ENCODE measurements around the gene GNAS-AS1.

Gene GNAS-AS1

GRCh38 chr20:58895448-58896180, 44.9 kb upstream of the GNAS-AS1 start:
- Histone ChIP-seq H3K27ac (replicated peaks) (no peak overlapping the region), H3K27me3 (ENCODE audit: insufficient read depth, poor library complexity, severe bottlenecking) (no peaks in the 10 kb centered on the region), H3K4me3 (replicated peaks; ENCODE audit: insufficient read depth, low read length) (no peak overlapping the region)
- no peak for DNase-seq (ENCODE audit: low read depth in 1 of 2, low spot score in 1 of 2)
- TF ChIP-seq, protein P1, sequence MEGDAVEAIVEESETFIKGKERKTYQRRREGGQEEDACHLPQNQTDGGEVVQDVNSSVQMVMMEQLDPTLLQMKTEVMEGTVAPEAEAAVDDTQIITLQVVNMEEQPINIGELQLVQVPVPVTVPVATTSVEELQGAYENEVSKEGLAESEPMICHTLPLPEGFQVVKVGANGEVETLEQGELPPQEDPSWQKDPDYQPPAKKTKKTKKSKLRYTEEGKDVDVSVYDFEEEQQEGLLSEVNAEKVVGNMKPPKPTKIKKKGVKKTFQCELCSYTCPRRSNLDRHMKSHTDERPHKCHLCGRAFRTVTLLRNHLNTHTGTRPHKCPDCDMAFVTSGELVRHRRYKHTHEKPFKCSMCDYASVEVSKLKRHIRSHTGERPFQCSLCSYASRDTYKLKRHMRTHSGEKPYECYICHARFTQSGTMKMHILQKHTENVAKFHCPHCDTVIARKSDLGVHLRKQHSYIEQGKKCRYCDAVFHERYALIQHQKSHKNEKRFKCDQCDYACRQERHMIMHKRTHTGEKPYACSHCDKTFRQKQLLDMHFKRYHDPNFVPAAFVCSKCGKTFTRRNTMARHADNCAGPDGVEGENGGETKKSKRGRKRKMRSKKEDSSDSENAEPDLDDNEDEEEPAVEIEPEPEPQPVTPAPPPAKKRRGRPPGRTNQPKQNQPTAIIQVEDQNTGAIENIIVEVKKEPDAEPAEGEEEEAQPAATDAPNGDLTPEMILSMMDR (IDR thresholded peaks at IDR 0.05; ENCODE audit: insufficient read depth, low read length): no peak
- TF ChIP-seq SPI1 (IDR thresholded peaks at IDR 0.05; ENCODE audit: borderline replicate concordance, low read depth) (no peak), GABPA (IDR thresholded peaks at IDR 0.05; ENCODE audit: low read depth) (no peak), POLR2AphosphoS5 (IDR thresholded peaks at IDR 0.05; ENCODE audit: low read depth) (no peak)
- TF ChIP-seq, protein P2, sequence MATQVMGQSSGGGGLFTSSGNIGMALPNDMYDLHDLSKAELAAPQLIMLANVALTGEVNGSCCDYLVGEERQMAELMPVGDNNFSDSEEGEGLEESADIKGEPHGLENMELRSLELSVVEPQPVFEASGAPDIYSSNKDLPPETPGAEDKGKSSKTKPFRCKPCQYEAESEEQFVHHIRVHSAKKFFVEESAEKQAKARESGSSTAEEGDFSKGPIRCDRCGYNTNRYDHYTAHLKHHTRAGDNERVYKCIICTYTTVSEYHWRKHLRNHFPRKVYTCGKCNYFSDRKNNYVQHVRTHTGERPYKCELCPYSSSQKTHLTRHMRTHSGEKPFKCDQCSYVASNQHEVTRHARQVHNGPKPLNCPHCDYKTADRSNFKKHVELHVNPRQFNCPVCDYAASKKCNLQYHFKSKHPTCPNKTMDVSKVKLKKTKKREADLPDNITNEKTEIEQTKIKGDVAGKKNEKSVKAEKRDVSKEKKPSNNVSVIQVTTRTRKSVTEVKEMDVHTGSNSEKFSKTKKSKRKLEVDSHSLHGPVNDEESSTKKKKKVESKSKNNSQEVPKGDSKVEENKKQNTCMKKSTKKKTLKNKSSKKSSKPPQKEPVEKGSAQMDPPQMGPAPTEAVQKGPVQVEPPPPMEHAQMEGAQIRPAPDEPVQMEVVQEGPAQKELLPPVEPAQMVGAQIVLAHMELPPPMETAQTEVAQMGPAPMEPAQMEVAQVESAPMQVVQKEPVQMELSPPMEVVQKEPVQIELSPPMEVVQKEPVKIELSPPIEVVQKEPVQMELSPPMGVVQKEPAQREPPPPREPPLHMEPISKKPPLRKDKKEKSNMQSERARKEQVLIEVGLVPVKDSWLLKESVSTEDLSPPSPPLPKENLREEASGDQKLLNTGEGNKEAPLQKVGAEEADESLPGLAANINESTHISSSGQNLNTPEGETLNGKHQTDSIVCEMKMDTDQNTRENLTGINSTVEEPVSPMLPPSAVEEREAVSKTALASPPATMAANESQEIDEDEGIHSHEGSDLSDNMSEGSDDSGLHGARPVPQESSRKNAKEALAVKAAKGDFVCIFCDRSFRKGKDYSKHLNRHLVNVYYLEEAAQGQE (IDR thresholded peaks at IDR 0.05; ENCODE audit: insufficient replicate concordance, low read depth): no peak

- Histone ChIP-seq H3K27ac (replicated peaks) (no peak overlapping the region), H3K27me3 (ENCODE audit: insufficient read depth, poor library complexity, severe bottlenecking) (no peaks in the 10 kb centered on the region), H3K4me3 (replicated peaks; ENCODE audit: insufficient read depth, low read length) (no peak overlapping the region)
- no peak for DNase-seq (ENCODE audit: low read depth in 1 of 2, low spot score in 1 of 2)
- TF ChIP-seq, protein P1 (IDR thresholded peaks at IDR 0.05; ENCODE audit: insufficient read depth, low read length): no peak
- no peak for TF ChIP-seq SPI1 (IDR thresholded peaks at IDR 0.05; ENCODE audit: borderline replicate concordance, low read depth)
- TF ChIP-seq POLR2AphosphoS5 (IDR thresholded peaks at IDR 0.05; ENCODE audit: low read depth): no peak
- TF ChIP-seq, protein P2 (IDR thresholded peaks at IDR 0.05; ENCODE audit: insufficient replicate concordance, low read depth): no peak
- TF ChIP-seq GABPA (IDR thresholded peaks at IDR 0.05; ENCODE audit: low read depth): no peak
Observed at GRCh38 chr20:58894652-58895447, 44.1 kb upstream of the GNAS-AS1 start.

DNA sequence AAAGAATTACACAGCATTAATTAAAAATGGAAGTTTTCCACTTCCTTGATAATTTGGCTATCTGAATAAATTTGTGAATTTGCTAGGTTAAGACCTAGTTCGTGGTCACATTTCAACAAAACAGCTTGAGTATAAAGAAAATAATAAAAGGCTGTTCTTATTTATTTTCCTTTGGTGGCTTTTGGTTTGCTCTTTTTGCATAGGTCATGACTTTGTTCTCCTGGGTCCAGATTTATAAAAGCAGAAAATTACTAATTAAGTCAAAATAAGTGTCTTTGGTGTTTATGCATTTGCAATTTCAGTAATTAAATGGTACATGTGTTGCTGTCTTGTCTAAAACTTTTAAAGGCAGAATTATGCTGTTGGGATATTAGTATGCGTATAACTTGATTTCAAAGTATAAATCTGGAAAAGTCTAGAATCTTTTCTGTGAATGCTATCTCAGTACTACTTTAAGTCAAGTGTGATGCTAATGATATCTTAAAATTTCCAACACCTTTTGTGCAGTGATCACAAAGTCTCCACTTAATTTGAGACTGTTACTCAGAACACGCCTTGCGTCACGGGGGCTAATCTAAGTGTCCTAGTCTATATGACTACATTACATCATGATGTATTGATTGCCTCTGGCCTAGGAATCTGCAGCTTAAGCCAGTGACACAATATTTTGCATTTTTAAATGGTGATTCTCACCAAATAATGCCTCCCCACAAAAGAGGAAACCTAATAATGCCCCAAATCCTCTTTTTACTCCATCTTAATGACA, 42.8 kb upstream of the GNAS-AS1 start:
- H3K27me3 ChIP-seq (ENCODE audit: insufficient read depth, poor library complexity, severe bottlenecking): no peaks in the 10 kb centered on the region
- H3K27ac ChIP-seq (replicated peaks): peak overlapping the region; percentile 97
- H3K4me3 ChIP-seq (replicated peaks; ENCODE audit: insufficient read depth, low read length): peak overlapping the region; percentile 72
- TF ChIP-seq POLR2AphosphoS5 (IDR thresholded peaks at IDR 0.05; ENCODE audit: low read depth): no peak
- TF ChIP-seq, protein P1 (IDR thresholded peaks at IDR 0.05; ENCODE audit: insufficient read depth, low read length): no peak
- TF ChIP-seq, protein P2 (IDR thresholded peaks at IDR 0.05; ENCODE audit: insufficient replicate concordance, low read depth): no peak
- TF ChIP-seq SPI1 (IDR thresholded peaks at IDR 0.05; ENCODE audit: borderline replicate concordance, low read depth): no peak
- no peak for TF ChIP-seq GABPA (IDR thresholded peaks at IDR 0.05; ENCODE audit: low read depth)
- DNase-seq (ENCODE audit: low read depth in 1 of 2, low spot score in 1 of 2): no peak
